ENCODE results near the gene SHISA5.

Gene SHISA5

DNA sequence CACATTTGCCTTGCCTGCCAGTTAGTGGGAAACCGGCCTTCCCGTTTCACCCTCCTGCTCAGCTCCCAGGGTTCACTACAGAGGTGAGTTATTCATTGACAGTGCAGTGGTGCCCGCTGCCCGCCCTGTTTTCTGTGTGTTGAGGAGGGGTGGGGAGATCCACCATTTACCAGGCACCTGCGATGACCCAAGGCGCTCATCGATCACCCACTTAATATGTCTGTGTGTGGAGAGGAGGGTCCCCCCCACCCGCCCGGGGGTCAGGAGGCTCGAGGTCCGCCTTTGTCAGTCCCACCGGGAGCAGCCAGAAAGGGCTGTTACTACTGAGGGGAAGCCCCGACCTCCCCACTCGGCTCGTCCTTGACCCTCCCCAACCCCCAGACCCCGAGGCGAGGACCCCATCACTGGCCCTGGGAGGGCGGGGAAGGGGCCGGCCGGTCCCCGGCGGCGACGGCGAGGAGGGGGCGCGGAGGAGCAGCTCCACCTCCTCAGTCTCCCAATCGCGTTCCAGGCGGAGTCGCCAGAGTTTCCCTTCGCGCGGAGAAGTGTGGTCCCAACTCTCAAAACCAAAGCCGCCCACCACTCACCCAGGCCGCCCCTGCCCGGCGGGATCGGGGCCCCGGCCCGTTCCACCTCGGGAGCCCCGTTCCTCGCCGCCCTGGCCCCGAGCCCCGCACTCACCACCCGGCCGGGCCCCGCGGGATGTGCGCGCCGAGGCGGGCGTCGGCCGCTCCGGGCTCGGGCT is 75.2 kb downstream of the SHISA5 start:
- TF ChIP-seq SPI1 (IDR thresholded peaks at IDR 0.05; ENCODE audit: borderline replicate concordance, low read depth): no peak
- TF ChIP-seq, protein P1, sequence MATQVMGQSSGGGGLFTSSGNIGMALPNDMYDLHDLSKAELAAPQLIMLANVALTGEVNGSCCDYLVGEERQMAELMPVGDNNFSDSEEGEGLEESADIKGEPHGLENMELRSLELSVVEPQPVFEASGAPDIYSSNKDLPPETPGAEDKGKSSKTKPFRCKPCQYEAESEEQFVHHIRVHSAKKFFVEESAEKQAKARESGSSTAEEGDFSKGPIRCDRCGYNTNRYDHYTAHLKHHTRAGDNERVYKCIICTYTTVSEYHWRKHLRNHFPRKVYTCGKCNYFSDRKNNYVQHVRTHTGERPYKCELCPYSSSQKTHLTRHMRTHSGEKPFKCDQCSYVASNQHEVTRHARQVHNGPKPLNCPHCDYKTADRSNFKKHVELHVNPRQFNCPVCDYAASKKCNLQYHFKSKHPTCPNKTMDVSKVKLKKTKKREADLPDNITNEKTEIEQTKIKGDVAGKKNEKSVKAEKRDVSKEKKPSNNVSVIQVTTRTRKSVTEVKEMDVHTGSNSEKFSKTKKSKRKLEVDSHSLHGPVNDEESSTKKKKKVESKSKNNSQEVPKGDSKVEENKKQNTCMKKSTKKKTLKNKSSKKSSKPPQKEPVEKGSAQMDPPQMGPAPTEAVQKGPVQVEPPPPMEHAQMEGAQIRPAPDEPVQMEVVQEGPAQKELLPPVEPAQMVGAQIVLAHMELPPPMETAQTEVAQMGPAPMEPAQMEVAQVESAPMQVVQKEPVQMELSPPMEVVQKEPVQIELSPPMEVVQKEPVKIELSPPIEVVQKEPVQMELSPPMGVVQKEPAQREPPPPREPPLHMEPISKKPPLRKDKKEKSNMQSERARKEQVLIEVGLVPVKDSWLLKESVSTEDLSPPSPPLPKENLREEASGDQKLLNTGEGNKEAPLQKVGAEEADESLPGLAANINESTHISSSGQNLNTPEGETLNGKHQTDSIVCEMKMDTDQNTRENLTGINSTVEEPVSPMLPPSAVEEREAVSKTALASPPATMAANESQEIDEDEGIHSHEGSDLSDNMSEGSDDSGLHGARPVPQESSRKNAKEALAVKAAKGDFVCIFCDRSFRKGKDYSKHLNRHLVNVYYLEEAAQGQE (IDR thresholded peaks at IDR 0.05; ENCODE audit: insufficient replicate concordance, low read depth): no peak
- no peak for TF ChIP-seq GABPA (IDR thresholded peaks at IDR 0.05; ENCODE audit: low read depth)
- no peak for TF ChIP-seq POLR2AphosphoS5 (IDR thresholded peaks at IDR 0.05; ENCODE audit: low read depth)
- TF ChIP-seq, protein P2, sequence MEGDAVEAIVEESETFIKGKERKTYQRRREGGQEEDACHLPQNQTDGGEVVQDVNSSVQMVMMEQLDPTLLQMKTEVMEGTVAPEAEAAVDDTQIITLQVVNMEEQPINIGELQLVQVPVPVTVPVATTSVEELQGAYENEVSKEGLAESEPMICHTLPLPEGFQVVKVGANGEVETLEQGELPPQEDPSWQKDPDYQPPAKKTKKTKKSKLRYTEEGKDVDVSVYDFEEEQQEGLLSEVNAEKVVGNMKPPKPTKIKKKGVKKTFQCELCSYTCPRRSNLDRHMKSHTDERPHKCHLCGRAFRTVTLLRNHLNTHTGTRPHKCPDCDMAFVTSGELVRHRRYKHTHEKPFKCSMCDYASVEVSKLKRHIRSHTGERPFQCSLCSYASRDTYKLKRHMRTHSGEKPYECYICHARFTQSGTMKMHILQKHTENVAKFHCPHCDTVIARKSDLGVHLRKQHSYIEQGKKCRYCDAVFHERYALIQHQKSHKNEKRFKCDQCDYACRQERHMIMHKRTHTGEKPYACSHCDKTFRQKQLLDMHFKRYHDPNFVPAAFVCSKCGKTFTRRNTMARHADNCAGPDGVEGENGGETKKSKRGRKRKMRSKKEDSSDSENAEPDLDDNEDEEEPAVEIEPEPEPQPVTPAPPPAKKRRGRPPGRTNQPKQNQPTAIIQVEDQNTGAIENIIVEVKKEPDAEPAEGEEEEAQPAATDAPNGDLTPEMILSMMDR (IDR thresholded peaks at IDR 0.05; ENCODE audit: insufficient read depth, low read length): no peak
- no peak for DNase-seq (ENCODE audit: low read depth in 1 of 2, low spot score in 1 of 2)
- Histone ChIP-seq H3K27me3 (ENCODE audit: insufficient read depth, poor library complexity, severe bottlenecking) (peaks cover 2% of the 10 kb centered on the region), H3K27ac (replicated peaks) (no peak overlapping the region), H3K4me3 (replicated peaks; ENCODE audit: insufficient read depth, low read length) (peak overlapping the region; percentile 48)

DNA sequence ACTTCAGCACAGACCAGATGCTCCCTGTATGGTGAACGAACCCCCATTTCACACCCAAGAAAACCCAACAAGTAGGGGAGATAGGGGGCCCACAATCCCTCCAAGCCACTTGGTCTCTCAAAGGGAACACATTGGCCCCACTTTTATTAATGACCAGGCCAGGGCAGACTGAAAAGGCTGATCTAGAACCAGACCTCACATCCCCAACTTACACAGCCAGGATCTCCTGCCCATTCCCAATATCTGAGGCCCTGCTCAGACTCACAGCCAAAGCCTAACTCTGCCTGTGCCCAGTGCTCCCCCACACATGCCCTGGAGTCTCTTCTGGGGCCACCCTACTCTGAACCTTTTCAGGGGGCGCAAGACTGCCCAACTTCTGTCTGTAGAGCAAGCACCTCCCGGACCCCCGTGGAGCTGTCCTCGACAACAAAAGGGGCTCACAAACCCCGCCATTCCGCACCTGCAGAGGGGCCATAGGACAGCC is 75.8 kb downstream of the SHISA5 start:
- Histone ChIP-seq H3K4me3 (replicated peaks; ENCODE audit: insufficient read depth, low read length) (no peak overlapping the region), H3K27me3 (ENCODE audit: insufficient read depth, poor library complexity, severe bottlenecking) (peaks cover 2% of the 10 kb centered on the region), H3K27ac (replicated peaks) (no peak overlapping the region)
- DNase-seq (ENCODE audit: low read depth in 1 of 2, low spot score in 1 of 2): no peak
- TF ChIP-seq POLR2AphosphoS5 (IDR thresholded peaks at IDR 0.05; ENCODE audit: low read depth) (no peak), GABPA (IDR thresholded peaks at IDR 0.05; ENCODE audit: low read depth) (no peak), SPI1 (IDR thresholded peaks at IDR 0.05; ENCODE audit: borderline replicate concordance, low read depth) (no peak)
- TF ChIP-seq, protein P1 (IDR thresholded peaks at IDR 0.05; ENCODE audit: insufficient replicate concordance, low read depth): no peak
- TF ChIP-seq, protein P2 (IDR thresholded peaks at IDR 0.05; ENCODE audit: insufficient read depth, low read length): no peak

DNA sequence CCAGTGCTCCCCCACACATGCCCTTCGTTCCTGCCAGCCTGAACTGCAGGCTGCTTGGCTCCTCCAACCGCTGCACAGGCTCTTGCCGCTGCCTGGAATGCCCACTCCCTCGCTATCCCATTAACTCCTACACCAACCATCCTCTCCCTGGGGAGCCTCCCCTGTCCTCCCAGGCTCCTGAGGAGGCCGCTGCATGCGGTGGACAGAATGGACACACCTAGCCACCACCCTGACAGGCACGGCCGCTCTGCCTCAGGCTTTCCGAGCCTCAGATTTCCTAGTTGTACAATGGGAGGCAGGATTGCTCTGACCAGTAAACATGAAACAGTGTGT is 76.4 kb downstream of the SHISA5 start:
- no peak for DNase-seq (ENCODE audit: low read depth in 1 of 2, low spot score in 1 of 2)
- Histone ChIP-seq H3K4me3 (replicated peaks; ENCODE audit: insufficient read depth, low read length) (no peak overlapping the region), H3K27ac (replicated peaks) (no peak overlapping the region), H3K27me3 (ENCODE audit: insufficient read depth, poor library complexity, severe bottlenecking) (peaks cover 2% of the 10 kb centered on the region)
- TF ChIP-seq, protein P2 (IDR thresholded peaks at IDR 0.05; ENCODE audit: insufficient read depth, low read length): no peak
- TF ChIP-seq SPI1 (IDR thresholded peaks at IDR 0.05; ENCODE audit: borderline replicate concordance, low read depth) (no peak), GABPA (IDR thresholded peaks at IDR 0.05; ENCODE audit: low read depth) (no peak), POLR2AphosphoS5 (IDR thresholded peaks at IDR 0.05; ENCODE audit: low read depth) (no peak)
- TF ChIP-seq, protein P1 (IDR thresholded peaks at IDR 0.05; ENCODE audit: insufficient replicate concordance, low read depth): no peak
